NCI-H2196 (cell line): ENCODE results near the gene ALDH1B1.

Experiments
- DNase-seq: peaks from one replicate; lab custom pipeline; 2025; ENCODE audit not compliant: unreplicated experiment; lab: John Stamatoyannopoulos, UW

Gene ALDH1B1

DNA sequence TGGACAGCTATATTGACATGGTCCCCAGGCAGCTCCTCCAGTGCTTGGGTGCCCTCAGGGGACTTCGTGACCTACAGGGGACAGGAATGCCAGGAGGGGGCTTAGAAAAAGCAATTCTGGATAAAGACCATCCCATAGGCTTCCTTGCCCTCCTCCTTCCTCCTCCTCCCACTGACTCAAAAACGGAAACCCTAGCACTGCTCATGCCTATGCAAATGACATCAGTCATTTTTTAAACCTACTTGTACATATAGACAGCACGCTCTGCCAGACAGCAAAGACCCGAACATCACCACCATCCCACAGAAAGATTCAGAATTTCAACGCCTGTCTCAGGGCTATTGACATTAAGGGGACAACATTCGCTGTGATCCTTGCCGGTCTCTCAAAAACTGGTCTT lies 20.8 kb downstream of the ALDH1B1 start:
- DNase-seq, result no peak

DNA sequence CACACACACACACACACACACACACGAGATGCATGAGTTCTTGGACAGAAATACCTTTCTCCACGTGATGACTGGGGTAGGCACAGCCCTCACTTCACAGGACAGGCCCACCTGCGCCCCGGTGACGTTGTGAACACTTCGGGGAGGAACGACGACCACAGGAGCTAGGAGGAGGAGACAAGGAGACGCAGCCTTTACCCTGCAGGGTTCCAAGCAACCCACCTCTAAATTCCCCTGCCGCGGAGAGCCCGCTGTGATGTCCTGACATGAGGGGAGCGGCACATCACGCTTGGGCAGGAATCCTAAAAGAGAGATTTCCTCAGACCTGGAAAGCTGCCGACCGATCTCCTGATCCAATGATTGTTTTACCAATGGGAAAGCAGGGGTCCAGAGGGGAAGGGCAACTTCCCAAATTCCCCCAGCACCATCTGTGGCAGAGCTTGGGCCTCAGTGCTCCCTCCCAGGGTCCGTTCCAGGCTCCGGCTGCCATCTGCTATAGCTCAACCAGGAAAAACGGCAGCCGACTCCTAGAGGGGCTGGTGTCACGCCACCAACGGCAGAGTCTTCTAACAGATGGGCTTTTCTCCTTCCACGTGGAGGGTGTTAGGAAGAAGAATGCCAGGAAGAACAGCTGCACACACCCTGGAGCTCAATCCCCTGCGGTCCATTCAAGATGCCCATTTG lies 21.7 kb downstream of the ALDH1B1 start:
- no peak for DNase-seq

DNA sequence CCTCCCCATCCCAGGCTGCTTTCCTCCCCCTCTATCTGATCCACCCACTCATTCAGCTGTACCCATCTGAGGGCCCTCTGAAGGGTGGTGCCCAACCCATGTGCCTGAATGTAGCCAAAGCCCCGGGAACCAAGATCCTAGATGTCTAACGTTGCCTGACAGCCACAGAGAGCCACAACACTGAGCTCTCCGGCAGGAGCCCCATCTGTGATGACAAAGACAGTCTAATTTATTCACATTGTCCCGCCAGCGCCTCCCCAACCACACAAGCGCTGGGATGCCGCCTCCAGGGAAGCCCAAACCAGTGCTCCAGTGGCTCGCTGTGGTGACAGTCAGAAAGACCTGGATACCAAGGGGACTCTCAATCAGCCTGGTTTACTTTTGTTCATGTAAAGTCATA lies 23.4 kb downstream of the ALDH1B1 start:
- no peak for DNase-seq

DNA sequence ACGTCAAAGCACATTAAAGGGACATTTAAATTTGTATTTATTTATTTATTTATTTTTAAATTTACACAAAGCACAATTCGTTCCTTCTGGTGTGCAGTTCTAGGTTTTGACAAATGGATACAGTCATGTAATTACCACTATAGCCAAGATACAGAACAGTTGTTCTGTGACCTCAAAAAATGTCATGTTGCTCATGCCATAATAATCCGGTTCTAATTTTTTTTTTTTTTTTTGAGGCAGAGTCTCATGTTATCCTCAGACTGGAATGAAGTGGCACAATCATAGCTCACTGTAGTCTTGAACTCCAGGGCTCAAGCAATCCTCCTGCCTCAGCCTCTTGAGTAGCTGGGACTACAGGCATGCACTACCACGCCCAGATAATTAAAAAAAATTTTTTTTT lies 24.0 kb downstream of the ALDH1B1 start:
- no peak for DNase-seq

DNA sequence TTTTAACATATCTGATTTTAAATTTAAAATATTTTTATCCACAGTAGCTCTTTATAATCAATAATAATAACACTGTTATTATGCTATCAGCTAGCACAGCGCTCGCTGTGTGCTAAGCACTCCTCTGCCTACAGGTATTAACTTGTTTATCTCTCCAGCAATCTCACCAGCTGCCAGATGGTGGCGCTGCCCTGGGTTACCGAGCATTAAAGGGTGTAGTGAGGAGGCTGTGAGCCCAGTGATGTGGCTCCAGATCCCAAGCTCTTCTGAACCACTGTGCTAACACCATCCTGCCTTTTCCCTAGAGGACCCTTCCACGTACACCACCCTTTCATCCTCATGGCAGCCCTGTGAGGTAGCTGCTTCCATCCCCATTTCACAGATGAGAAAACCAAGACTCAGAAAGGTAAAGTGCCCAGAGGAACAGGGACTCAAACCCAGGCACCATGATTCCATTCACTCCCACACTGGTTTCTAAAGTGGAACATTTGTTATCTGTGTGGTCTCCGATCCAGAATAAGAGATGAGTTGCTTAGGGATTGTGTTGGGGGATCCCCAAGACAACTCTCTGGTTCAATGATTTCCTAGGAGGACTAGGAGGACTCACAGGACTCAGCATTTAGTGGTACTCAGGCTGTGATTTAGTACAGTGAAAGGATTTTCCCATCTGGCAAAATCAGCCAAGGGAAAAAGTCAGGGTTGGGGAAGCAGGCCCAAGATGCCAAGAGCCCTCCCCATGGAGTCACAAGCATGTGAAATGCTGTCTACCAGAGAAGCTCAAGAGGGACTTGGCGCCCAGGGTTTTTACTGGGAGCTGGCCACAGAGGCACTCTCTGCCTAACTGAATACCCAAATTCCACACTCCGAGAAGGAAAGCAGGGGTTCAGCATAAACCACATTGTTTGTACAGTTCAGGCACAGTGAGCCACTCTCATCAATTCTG lies 24.8 kb downstream of the ALDH1B1 start:
- peak; percentile 63 for DNase-seq

DNA sequence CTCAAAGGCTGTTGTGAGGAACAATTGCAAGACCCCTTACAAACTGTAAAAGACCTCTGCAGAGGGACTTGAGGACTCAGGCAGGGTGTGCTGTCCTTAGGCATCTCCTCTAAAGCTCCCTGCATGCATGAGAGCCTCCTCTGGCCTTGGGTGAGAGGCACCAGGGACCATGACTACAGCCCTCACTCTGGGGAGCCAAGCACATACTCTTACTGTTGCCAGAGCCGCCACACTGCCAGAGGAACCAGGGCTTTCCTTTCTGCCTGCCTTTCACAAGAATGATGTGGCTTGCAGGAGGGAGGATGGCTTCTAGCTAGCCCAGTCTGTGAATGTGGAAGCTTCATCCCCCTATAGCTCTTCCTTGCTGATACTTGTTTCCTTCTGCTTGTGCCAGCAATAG lies 25.9 kb downstream of the ALDH1B1 start:
- no peak for DNase-seq

DNA sequence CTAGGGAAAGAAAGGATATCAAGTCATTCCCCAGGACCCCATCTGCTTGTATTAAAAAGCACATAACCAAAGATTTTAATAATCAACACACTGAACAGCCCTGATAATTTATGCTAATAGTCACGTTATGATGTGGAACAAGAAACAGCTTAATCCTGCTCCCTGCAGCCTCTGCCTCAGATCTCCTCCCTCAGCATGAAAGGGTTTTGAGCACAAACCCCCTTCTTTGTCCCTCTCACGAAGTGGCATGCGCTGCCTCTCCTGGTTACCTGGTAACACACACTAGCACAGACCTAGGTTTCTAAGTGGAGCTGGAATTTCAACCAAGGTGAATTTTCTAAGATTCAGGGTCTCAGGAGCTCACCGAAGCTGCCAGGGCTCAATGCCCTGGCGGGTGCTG lies 26.7 kb downstream of the ALDH1B1 start:
- DNase-seq, result no peak

DNA sequence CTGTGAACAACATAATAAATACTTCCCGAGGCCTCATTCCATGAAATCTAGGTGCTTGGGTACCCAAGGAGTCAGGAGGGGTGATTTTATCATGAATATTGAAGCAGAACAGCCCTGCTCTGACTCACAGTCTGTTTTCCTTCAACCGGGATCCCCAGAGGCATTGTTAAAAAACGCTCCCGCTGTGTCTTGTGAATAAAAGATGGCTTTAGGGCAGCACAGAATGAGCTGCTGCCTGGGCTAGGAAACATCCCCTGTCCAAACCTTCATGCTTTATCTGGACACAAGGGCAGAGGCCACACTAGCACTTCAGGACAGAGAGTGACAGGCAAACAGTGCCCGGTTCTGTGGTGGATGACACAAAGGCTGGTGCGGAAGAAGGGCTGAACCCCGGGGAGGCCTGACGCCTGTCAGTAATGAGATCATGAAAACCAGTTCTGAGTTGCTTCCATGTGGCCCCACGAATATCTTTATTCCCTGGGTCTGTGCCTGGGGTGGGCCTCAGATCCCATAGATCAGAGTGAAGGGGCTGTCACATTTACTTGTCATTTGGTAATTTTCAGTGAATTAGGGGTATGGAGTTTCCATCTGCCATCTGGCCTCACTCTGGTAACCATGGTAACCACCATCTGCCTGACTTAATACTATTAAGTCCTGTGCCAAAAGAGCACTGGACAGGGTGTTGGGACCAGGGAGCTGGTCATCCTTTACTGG lies 29.2 kb downstream of the ALDH1B1 start:
- DNase-seq, result peak; percentile 9

DNA sequence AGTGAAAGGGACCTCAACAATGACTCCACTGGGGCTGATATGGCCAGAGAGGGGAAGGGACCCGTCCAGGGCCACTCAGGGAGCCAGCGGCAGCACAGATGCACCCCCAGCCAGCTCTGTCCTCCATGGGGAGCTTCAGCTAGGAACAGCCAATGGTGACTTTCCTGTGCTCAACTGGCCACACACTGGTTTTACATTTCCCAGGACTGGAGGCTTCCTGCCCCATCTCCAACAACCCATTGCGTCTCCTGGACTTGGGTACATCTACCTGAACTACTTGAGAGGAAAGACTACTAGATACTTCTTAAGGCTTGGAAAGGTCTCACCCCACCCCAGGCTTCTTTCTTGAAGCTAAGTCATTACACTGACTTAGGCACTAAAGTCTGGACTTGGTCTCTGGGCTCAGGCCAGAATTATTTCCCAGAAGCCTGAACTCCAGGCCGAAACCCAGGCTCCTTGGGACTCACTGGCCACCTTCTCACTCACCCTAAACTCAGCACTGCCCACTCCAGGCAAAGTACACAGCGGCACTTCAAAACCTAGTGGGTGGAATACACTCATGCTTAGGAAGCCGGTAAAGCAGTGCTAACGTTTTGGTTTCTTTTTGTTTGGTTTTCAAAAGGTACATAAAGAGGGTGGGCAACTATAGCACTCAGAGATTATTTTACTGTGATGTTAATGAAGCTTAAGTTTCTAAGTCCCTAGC lies 30.2 kb downstream of the ALDH1B1 start:
- DNase-seq, result no peak

DNA sequence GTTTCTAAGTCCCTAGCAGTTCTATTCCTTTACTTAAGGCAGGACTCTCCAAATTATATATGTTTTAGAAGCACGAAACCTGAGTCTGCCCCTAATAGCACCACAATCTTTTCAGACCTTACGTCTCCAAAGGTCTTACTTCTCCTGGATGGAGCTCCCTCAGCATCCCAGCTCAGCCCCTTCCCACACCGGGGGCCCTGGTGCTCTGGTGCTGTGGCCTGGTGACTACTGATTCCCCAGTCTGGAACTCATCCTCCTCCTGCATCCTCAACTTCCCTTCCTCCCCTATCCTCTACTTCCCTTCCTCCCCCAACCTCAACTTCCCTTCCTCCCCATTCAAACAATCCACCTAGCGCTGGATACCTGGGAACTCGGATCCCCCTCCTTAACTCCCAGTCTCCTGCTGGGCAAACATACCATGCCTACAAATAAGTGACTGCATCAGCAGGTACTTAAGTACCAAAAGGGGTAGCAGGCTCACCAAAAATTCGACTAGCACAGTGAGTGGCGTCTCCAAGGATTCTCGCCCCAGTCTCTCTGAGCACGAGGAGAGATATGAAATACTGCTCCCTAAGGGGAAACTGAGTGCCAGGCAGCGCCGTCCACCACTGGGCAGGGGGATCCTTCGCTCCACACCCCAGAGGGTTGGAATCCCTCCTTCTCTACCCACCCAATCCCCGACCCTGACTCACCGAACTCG lies 30.9 kb downstream of the ALDH1B1 start:
- no peak for DNase-seq

DNA sequence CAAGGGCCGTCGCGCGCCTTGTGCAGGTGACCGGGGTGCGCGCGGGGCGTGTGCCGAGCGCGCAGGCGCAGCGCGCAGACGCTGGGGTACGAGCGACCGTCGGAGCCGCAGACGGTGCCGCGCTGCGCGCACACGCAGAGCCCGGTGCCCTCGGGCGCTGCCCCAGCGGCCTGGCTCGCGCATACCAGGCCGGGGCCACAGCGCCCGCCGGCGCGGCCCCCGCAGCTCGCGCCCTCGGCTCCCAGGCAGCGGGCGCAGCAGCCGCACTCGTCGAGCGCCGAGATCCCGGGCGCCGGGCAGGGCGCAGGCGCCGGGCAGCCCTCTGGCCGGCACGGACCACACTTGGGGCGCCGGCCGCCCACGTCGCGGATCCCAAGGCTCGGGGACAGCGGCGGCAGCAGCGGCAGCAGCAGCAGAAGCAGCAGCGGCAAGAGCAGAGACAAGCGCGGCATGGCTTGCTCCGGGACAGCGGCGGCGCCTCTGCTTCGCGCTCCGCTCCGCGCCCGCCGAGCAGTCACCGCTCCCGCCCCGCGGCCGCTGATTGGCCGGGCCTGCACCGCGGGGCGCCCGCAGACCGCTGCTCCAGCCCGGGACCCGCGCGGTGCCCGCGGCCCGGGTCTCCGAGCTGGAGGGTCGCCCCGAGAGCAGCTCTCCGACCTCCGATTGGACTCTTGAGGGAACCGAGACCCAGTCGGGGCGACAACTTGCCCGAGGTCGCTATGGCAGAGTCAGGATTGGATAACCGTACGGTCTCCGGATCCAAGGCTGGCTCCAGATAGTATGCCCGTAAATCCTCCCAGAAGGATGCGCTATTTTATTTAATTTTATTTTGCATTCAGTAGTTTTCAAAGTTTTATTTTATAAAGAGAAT lies 31.7 kb downstream of the ALDH1B1 start, which contains the start of gene IGFBPL1:
Gene IGFBPL1, minus strand, starts transcription at position 482 of the 871 bp plus-strand sequence. Its CDS starts 30 bp downstream, at position 452.
- DNase-seq, result peak; percentile 88

DNA sequence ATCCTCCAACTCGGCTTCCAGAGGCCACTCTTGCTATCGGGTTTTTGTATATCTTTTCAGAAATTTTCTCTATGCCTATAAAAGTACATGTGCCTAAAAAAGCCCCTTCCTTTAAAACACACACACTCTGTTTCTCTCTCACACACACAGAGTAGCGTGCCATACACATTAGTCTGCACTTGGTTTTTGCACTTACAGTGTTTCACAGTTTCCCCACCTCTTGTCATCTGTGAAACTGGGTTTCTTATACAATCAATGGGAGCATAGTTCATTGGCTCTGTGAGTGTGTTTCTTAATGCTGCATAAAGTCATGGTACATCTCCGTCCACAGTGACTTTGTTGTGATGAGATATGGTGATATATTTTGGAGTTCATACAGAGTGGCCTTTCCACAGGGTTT lies 32.4 kb downstream of the ALDH1B1 start:
- no peak for DNase-seq

DNA sequence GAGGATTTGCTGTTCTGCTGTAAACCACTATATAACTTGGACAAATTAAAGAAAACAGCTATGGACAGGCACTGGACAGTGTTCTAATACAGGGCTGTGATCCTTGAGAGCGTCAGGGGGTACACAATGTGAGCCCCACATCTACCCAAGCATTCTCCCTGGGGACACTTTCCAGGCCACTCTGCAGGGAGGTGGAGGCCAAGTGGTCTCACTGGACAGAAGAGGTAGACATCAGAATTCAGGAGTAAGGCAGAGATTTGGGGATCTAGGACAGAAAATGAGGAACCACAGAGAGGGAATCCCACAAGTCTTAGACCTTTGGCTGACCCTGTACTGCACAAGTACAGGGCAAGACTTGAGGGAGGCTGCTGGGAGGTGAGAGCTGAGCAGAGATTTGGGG lies 35.6 kb downstream of the ALDH1B1 start:
- DNase-seq, result no peak

DNA sequence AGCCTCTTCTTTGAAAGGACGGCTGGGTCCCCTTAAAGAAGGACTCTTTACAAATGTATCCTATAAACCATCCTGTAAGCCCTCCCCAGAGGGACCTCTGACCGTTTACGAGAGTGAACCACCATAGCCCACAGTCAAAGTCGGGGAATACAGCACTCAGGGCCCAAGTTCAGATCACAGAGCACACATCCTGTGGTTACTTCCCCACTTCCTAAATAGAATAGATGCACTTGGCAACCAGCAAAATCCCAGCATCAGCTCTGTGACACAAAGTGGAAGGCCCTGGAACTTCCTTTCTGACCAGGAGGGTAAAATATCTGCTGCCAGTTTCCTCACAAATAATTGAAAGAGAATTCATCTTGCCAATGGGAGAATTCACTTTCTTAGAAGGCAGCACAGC lies 38.6 kb downstream of the ALDH1B1 start:
- DNase-seq, result no peak

DNA sequence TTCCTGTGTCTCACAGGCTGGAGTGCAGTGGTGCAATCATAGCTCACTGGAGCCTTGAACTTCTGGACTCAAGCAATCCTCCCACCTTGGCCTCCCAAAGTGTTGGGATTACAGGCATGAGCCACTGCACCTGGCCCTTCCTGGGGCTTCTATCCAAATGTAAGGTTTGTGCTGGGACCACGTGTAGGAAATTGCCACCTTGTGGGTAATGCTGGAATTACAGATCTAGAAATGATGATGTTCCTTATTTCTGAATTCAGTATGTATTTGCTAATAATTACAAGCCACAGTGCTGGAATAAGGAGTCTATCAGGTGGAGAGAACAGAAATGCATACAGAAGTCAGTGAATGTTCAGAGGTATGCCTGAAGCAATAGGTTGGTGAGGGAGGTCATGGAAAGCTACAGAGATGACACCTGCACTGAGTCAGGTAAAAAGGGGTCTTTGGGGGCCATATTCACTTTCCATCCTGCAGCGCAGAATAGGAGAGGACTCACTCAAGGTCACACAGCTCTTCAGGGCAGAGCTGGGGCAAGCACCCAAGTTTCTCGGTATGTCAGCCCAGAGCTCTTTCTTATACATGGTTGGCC lies 40.5 kb downstream of the ALDH1B1 start:
- DNase-seq, result peak; percentile 55

DNA sequence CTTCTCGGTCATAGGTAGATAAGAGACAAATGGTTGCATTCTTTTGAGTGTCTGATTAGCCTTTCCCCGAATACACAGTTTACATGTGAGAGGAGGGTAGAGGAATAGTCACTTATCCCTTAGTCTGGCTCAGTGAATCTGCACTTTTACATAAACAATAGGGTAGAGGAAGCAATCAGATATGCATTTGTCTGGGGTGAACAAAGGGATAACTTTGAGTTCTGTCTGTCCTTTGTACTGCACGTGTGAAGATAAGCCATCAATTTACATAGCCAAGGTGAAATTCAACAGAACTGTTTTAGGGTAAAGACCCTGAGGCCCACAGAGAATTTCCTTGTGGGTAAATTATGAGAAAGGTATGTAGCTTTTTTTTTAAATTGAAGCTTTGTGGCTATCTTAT lies 41.9 kb downstream of the ALDH1B1 start:
- DNase-seq, result no peak

DNA sequence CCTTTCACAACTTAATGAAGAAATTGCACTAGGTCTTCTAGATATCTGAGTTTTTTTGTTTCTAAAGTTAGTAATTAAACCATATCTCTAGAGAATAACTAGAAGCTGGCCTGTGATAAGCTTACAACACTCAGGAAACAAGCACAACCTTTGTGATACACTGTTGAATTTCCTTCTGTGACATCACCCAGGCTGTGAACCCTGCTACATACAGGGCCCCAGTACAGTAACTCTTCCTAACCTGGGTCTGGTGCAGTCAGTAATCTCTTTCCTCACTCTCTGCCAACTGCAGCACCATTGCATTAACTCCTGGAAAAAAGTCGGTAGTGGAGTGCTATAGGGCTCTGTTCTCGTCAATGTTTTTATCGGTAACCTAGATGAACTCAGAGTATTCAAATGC lies 42.4 kb downstream of the ALDH1B1 start:
- no peak for DNase-seq

DNA sequence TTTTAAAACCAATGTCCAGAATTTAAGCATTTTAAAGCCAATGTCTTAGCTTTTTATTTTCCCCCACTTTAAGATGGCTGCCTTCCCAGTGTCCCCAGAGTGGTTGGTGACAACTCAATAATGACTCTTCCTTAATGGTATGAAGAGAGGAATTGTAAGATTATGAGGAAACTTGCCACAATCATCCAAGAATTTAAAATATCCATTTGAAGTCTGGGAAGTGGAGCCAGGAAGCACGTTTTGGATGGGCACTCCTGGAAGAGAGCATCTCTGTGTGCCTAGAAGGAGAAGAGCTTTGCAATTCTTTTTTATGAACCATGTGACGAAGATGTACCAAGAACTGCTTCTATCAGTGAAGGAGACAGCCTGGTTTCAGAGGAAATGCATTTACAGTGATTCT lies 43.0 kb downstream of the ALDH1B1 start:
- no peak for DNase-seq

DNA sequence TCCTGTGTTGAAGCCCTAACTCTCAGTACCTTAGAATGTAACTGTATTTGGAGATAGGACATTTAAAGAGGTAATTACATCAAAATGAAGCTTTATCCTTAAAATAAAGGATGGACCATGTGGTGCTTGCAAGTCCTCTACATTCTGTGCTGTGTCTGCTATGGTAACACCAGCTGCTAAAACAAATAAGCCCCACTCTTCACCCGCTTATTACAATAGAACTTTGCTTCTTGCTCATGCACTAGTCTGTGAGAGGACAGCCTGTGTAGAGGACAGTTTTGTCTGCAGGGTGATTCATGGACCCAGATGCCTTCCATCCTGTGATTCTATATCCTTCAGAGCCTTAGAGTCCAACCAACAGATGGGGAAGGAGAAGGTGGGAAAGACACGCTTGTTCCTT lies 44.2 kb downstream of the ALDH1B1 start:
- no peak for DNase-seq
